Ascending aorta (tissue), 2 donors: ENCODE measurements around the gene FUZ. TPM values are rescaled to one million over a fixed set of nuclear protein-coding genes. Genes with fewer than 3 reads are reported as not detected.

Experiments
- DNase-seq, 2 donors: peaks; one replicate each; pipeline ENCODE4 v3.0.0-alpha.2; 2019; ENCODE audit warnings: low spot score in 2 of 2
- H3K27ac ChIP-seq, 2 donors: fragments of 200-600 bp; sonication (generic); one replicate each; pipeline ENCODE4 v1.5.1; 2016 to 2017; ENCODE audit warnings: mild to moderate bottlenecking in 1 of 2
- H3K27me3 ChIP-seq: fragments of 200-600 bp; sonication (generic); one replicate; pipeline ENCODE4 v1.5.1; 2017
- H3K36me3 ChIP-seq, 2 donors: fragments of 200-600 bp; sonication (generic); one replicate each; pipeline ENCODE4 v1.5.1; 2016
- H3K4me1 ChIP-seq, 2 donors: fragments of 200-600 bp; sonication (generic); one replicate each; pipeline ENCODE4 v1.5.1; 2016 to 2017; ENCODE audit warnings: mild to moderate bottlenecking in 1 of 2
- H3K4me3 ChIP-seq, 2 donors: fragments of 200-600 bp; sonication (generic); one replicate each; pipeline ENCODE4 v1.5.1; 2016 to 2017; ENCODE audit warnings: mild to moderate bottlenecking in 1 of 2
- H3K9me3 ChIP-seq, 2 donors: fragments of 200-600 bp; sonication (generic); one replicate each; pipeline ENCODE4 v1.5.1; 2016
- CTCF ChIP-seq, 3 experiments: fragments of 200-600 bp in 2 of 3; fragments of 450-650 bp in 1 of 3; sonication (generic) in 2 of 3; IDR thresholded peaks; one replicate each; pipeline ENCODE4 v1.5.1; 2016 to 2019; ENCODE audit warnings: antibody characterized with exemption in 3 of 3, mild to moderate bottlenecking in 1 of 3, moderate library complexity in 1 of 3
- intact Hi-C: fragments of 100-400 bp; cut with DNase I; formaldehyde crosslinking; loops from one replicate; pipeline ENCODE4 v1.15.1; 2023
- total RNA-seq: library from RNA; depleted of rRNA; stranded (reverse); fragments of >200 nt; gene quantifications from one replicate; pipeline ENCODE4 v1.1.0, GENCODE V29; 2016

Gene FUZ
- total RNA-seq, 1 donor from 2014 or later = 22.1 TPM

DNA sequence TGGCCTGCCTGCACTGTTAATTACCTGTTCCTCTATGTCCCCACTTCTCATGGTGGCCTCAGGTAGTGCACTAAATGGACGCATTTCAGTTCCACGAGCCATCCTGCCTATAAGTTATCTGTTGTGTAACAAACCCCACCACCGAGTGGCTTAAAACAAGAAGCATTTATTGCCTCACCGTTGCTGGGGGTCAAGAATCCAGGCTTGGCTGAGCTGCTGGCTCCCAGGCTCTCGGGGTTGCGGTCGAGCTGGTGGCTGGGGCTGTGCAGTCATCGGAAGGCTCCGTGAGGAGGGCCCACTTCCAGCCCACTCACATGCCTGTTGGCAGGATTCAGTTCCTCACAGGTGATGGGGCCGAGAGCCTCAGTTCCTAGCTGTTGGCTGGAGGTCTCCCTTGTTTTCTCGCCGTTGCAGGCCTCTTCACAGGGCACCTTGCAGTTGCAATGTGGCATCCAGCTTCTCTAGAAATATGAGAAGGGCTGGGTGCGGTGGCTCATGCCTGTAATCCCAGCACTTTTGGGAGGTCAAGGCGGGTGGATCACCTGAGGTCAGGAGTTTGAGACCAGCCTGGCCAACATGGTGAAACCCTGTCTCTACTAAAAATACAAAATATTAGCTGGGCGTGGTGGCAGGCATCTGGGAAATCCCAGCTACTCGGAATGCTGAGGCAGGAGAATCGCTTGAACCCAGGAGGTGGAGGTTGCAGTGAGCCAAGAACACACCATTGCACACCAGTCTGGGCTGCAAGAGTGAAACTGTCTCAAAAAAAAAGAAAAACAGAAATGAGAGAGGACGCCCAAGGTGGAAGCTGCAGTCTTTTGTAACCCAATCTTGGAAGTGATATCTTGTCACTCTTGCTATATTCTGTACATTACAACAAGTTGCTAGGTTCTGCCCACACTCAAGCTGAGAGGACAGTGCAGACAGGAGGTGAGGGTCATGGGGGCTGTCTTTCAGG lies 31.3 kb upstream of the FUZ start:
- Histone ChIP-seq H3K27me3 (no peaks in the 10 kb centered on the region), H3K36me3 (peaks cover 0 to 13% of the 10 kb centered on the region in 2 donors), H3K9me3 (no peaks in the 10 kb centered on the region), H3K27ac (no peak overlapping the region), H3K4me1 (no peaks in the 10 kb centered on the region), H3K4me3 (no peak overlapping the region)
- intact Hi-C loops = no loop called here
- no peak for DNase-seq
- no peak for TF ChIP-seq CTCF (IDR thresholded peaks at IDR 0.05)

- DNase-seq = no peak
- H3K4me3 ChIP-seq = no peak overlapping the region
- intact Hi-C loops = no loop called here
These were observed 30.2 kb upstream of the FUZ start for GRCh38 chr19:49843265-49843664.

DNA sequence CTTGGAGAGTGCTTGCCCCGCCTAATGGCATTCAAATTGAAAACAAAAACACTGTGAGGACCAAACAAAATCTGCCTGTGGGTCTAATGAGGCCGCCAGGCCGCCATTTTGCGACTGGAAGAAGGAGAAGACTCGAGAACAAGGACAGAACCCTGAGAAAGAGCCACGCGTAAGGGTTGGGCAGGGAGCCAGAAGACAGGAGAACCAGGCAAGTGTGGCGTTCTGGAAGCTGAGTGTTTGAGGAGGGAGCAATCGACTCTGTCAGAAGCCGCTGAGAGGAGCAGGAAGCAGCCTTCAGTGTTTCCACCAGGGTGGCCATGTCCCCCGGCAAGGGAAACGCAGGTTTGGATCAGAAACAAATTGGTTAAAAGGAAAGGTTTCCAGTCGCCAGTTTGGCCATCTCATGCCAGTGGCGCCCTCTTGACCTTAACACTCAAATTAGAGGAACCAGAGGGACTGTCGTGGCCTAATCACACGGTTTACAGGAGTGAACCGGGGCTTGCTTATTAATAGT lies 27.7 kb upstream of the FUZ start:
- H3K36me3 ChIP-seq = peaks cover 18 to 47% of the 10 kb centered on the region in 2 donors
- H3K27me3 ChIP-seq = no peaks in the 10 kb centered on the region
- no peak overlapping the region for H3K4me3 ChIP-seq
- no peaks in the 10 kb centered on the region for H3K4me1 ChIP-seq
- TF ChIP-seq CTCF (IDR thresholded peaks at IDR 0.05) = no peak
- intact Hi-C loops = no loop called here
- no peak for DNase-seq
- no peak overlapping the region for H3K27ac ChIP-seq
- no peaks in the 10 kb centered on the region for H3K9me3 ChIP-seq

More at GRCh38 chr19:49843265-49843664, 30.2 kb upstream of the FUZ start:
- peaks cover 2 to 25% of the 10 kb centered on the region in 2 donors for H3K36me3 ChIP-seq
- TF ChIP-seq CTCF (IDR thresholded peaks at IDR 0.05) = no peak
- no peaks in the 10 kb centered on the region for H3K4me1 ChIP-seq
- no peaks in the 10 kb centered on the region for H3K9me3 ChIP-seq
- no peaks in the 10 kb centered on the region for H3K27me3 ChIP-seq
- H3K27ac ChIP-seq = no peak overlapping the region

- no peaks in the 10 kb centered on the region for H3K27me3 ChIP-seq
- H3K27ac ChIP-seq = no peak overlapping the region
- H3K4me3 ChIP-seq = no peak overlapping the region
- TF ChIP-seq CTCF (IDR thresholded peaks at IDR 0.05) = no peak
- no peak for DNase-seq
- intact Hi-C loops = no loop called here
- H3K9me3 ChIP-seq = no peaks in the 10 kb centered on the region
- no peaks in the 10 kb centered on the region for H3K4me1 ChIP-seq
- peaks cover 23 to 51% of the 10 kb centered on the region in 2 donors for H3K36me3 ChIP-seq
These were observed 27.2 kb upstream of the FUZ start for GRCh38 chr19:49840321-49840720.

DNA sequence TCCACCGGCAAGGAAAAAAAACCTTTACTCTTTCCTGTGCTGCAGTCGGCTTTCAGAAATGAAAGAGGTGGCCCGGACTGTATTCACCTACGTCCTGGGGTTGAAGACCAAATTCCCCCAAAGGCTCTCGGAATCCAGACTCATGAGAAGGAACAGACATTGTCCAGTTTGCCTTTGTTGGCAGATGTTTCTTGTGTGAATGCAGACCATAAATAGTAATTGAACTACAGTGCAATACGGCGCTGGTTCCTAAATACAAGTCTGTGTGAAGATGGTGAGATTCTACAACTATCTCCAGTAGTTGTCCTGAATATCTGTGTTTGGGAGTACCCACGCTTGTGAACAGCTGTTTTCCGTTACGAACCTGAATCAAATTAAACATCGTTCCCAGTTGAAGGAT lies 26.6 kb upstream of the FUZ start:
- Histone ChIP-seq H3K9me3 (no peaks in the 10 kb centered on the region), H3K4me3 (no peak overlapping the region), H3K36me3 (peaks cover 28 to 57% of the 10 kb centered on the region in 2 donors), H3K27me3 (no peaks in the 10 kb centered on the region), H3K4me1 (no peaks in the 10 kb centered on the region), H3K27ac (no peak overlapping the region)
- intact Hi-C loops = no loop called here
- no peak for TF ChIP-seq CTCF (IDR thresholded peaks at IDR 0.05)
- DNase-seq = no peak
